ENCODE measurements around the gene AKAP13.
"Not testable (repeated sequence)": the region's sequence is repeated elsewhere in the genome, so short reads cannot be mapped to it uniquely, and the experiment has no call there.

Gene AKAP13

DNA sequence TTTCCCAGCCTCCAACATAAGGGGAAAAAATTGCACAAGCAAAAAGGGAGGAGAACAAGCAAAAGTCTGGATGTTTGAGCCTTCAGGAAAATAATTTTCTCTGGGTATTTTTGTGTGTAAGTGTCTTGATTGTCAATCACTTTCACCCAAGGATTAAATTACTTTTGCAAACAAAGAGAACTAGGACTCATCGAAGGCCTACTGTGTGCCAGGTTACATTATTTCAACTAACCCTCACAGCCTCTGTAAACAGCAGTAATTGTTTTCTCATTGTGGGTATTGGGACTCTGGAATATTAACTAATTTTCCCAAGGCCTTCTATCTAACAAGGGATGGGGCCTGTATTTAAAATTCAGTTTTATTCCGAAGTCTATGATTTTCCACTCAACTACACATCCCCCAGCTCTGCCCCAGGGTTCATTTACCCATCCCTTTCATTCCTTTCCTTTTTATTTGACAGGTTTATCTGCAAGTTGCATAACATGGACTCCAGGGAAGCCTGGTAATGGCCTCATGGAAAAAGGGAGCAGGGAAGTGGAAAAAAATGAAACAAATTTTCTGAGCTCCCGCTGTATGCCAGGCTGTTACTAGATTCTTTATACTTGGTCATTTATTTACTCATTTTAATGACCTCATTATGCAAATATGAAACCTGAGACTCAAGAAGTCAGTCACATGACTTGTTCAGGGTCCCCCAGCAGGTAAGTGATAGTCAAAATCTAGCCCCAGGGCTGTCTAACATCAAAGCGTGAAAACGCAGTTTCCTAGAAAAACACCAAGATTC is 32.9 kb upstream of the AKAP13 start:
- not testable (repeated sequence) for DNase-seq (ENCODE audit: low read depth in 2 of 2)

GRCh38 chr15:85348048-85348766 is 32.2 kb upstream of the AKAP13 start:
- DNase-seq (ENCODE audit: low read depth in 2 of 2), result not testable (repeated sequence)

GRCh38 chr15:85349062-85349461 is 31.3 kb upstream of the AKAP13 start:
- not testable (repeated sequence) for DNase-seq (ENCODE audit: low read depth in 2 of 2)

DNA sequence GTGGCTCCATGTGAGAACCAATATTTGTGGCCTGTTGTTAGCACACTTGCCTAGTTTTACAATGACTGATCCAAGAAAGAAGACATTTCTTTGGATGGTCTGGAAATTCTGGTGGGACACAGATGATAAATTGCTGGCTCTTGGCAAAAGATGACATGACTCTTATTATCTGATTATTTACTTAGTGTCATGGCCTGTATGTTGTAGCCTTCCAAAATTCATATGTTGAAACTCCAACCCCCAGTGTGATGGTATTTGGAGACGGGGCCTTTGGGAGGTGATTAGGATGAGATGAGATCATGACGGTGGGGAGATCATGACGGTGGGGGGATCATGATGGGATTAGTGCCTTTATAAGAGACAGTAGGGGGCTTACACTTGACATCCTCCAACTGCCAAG is 30.0 kb upstream of the AKAP13 start:
- DNase-seq (ENCODE audit: low read depth in 2 of 2), result no peak

DNA sequence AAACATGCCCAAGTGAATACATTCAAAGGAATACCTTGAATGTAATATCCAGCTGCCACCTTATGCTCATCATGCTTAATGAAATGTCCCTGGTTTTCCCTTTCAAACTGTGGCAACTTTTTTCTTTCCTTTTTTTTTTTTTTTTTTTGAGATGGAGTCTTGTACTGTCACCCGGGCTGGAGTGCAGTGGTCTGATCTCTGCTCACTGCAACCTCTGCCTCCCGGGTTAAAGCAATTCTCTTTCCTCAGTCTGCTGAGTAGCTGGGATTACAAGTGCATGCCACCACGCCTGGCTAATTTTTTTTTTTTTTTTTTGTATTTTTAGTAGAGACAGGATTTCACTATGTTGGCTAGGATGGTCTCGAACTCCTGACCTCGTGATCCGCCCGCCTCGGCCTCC is 28.9 kb upstream of the AKAP13 start:
- not testable (repeated sequence) for DNase-seq (ENCODE audit: low read depth in 2 of 2)

DNA sequence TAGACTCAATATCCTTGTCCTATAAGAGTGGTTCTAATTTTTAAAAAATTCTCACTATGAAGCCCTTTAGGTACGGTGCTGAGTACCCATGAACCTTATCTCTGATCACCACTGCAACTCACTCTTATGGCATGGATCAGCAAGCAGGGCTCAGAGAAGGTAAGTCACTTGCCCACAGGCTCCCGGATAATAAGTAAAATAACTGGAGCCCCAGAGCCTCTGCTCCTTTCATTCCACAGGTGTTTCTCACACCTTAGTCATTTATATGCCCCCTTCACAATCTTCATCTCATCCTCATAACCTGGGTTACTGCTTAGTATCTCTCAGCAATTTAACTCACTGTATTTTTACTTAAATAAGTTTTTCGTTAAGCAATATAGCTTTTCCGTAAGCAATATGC is 28.4 kb upstream of the AKAP13 start:
- DNase-seq (ENCODE audit: low read depth in 2 of 2), result no peak

DNA sequence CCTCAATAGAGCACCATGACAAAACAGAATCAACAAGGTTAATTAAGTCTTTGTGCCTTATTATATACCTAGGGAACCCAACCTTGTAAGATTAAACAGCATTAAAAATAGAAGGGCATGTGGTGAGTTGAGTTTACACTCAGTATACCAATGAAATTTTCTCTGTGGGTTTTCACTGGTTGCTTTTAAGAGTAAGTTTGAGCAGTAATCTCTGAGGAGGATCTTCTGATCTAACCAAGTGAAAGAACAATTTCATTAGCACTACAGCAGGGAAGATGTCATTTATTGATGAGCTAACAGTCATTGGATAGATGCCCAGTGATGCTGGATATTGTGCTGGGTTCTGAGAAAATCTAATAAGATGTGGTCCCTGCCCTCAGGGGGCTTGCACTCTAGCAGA is 26.9 kb upstream of the AKAP13 start:
- DNase-seq (ENCODE audit: low read depth in 2 of 2), result no peak

DNA sequence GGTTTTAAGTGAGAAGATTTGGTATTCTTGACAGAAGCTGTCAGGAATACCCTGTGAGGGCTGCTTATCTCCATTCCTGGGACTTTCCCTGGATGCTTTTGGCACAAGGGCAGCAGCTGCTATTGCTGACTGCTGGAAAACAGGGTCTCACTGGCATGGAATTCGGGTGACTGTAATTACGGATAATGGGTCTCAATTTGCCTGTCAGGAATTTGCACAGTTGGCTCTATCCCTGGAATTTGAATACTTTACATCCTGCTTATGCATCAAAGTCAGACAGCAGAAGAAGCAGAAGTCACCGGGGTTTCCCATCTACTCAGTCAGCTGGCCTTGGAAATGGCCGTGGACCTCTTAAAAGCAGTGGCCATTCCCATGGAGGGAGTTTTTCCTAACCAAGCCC is 25.9 kb upstream of the AKAP13 start:
- DNase-seq (ENCODE audit: low read depth in 2 of 2), result no peak

GRCh38 chr15:85354948-85355347 is 25.5 kb upstream of the AKAP13 start:
- no peak for DNase-seq (ENCODE audit: low read depth in 2 of 2)

- DNase-seq (ENCODE audit: low read depth in 2 of 2), result no peak
Measured at GRCh38 chr15:85356276-85356675, 24.1 kb upstream of the AKAP13 start.

DNA sequence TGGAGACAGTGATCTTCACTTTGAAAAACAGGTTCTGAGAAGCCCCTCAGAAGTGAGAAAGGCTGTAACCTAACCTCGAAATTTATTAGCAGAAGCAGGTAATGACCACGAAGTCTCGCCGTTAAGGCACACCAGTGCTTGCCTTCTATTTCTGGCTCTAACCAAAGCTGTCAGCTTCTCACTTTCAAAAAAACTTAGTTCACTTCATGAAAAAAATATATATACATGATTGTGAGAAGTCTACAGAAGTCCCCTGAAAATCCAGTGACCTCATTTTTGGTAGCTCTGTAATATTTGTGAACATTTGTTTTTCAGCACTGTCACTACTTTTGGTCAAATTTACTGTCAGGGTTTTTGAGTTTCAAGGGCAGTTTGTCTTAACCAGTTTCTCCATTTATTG is 19.1 kb upstream of the AKAP13 start:
- DNase-seq (ENCODE audit: low read depth in 2 of 2), result no peak

DNA sequence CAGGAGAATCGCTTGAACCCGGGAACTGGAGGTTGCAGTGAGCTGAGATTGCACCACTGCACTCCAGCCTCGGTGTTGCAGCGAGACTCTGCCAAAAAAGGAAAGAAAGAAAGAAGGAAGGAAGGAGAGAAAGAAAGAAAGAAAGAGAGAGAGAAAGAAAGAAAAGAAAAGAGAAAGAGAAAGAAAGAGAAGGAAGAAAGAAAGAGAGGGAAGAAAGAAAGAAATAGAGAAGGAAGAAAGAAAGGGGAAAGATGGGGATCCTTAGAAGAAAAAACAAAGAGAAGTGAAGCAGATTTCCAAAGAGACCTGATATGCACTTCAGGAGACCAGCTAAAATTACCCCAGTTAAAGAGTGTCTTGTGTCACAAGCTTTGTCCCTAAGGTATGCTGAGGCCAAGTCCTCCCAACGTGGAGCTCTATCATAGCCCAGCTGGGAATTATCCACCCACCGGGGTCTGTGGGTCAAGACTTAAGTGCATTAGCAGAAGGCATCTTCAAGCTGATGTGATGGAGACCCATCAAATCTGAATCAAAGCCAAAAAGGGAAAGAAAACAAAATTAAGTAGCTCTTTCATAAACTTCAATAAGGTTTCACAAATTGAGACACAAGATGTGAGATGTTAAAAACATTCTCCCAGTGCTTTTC is 17.8 kb upstream of the AKAP13 start:
- no peak for DNase-seq (ENCODE audit: low read depth in 2 of 2)

DNA sequence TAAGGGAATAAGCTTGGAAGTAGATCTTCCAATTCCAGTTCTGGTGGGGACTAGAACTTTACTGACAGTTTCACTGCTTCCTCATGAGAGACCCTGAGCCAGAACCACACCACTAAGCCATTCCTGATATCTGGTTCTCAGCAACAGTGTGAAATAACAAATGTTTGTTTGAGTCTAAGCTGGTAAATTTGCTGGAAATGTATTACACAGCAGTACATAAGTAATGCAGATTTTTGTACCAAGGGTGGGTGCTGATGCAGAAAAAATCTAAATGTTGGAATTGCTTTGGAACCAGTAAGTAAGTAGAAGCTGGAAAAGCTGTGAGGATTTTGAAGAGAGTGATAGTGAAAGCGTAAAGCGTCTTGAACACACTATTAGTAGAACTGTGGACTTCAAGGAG is 14.4 kb upstream of the AKAP13 start:
- DNase-seq (ENCODE audit: low read depth in 2 of 2), result no peak

GRCh38 chr15:85367741-85368140 is 12.7 kb upstream of the AKAP13 start:
- DNase-seq (ENCODE audit: low read depth in 2 of 2), result no peak

DNA sequence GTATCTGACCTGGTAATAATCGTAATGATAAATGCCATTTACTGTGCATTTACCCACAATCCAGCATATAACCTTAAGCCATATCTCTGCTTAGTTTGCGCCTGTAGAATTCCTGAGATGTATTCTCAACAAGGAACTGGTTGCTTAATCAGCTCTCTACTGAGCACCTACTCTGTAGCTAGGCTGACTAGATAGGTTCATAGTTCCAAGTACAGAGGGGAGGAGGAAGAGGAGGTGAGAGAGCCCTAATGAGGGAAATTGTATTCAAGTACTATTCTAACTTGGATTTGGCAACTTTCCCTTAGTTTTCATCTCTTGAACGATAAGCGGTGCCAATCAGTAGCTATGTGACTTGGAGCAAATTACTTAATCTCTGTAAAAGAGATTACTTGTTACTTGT is 5.6 kb upstream of the AKAP13 start:
- no peak for DNase-seq (ENCODE audit: low read depth in 2 of 2)

DNA sequence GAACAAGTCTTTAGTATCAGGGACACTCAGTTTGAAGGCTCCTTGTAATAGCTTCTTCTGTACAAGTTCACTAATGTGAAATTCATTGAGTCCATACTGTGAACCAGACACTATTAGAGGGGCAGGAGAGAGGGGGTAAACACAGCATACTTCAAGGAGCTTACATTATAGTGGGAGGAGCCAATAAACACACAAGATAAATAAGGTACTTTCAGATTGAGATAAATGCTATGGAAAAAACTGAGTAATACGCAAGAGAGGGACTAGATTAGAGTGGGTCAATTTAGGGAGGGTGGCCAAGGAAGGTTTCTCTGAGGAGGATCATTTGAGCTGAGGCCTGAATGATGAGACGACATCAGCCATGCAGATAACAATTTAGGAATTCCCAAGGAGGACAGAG is 3.1 kb upstream of the AKAP13 start:
- DNase-seq (ENCODE audit: low read depth in 2 of 2), result no peak

DNA sequence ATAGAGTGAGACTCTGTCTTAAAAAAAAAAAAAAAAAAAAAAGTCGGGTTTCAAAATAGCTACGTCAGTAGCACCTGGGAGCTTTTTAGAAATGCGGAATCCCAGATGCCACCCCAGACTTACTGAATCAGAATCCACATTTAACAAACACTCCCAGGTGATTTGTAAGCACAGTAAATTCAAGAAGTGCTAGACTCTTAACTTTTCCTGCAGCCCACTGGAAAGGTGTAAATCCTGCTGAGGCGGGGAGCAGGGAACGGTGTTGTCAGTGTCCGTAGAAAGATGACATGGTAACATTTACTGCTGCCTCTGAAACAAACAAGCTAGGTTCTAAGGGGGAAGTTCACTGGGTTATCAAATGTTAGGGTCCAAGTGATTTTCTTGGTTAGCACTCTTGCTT is 2.4 kb upstream of the AKAP13 start:
- no peak for DNase-seq (ENCODE audit: low read depth in 2 of 2)

DNA sequence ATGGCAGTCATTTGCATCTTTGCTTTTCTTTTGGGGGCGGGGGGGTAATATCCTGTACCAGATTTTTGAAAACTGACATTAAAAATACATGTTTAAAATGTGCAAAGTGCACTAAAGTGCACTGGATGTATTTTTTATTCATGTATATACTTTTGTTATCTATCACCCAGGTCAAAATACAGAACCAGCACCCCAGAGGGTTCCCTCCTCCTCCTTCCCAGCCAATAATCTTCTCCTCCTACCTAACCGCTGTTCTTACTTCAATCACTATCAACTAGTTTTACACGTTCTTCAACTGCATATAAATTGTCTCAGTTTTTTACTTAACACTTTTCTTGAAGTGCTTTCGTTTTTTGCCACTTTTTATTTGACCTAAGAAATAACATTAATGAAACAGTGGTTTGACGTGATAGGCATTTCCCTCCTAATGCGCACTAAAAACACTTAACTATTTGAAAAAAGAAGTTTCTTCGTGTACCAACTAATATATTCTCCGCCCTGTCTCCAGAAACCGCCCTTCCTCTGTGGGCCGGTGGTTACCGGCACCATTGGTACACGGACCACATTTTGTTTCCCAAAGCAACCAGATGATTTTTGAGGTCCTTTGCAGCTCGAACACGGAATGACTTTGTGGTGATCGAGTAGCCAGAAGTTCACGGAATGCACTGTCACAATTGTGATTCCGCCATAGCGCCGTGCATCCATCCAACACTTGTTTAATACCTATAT is 836 bp upstream of the AKAP13 start:
- DNase-seq (ENCODE audit: low read depth in 2 of 2), result peak; percentile 3 to 26

DNA sequence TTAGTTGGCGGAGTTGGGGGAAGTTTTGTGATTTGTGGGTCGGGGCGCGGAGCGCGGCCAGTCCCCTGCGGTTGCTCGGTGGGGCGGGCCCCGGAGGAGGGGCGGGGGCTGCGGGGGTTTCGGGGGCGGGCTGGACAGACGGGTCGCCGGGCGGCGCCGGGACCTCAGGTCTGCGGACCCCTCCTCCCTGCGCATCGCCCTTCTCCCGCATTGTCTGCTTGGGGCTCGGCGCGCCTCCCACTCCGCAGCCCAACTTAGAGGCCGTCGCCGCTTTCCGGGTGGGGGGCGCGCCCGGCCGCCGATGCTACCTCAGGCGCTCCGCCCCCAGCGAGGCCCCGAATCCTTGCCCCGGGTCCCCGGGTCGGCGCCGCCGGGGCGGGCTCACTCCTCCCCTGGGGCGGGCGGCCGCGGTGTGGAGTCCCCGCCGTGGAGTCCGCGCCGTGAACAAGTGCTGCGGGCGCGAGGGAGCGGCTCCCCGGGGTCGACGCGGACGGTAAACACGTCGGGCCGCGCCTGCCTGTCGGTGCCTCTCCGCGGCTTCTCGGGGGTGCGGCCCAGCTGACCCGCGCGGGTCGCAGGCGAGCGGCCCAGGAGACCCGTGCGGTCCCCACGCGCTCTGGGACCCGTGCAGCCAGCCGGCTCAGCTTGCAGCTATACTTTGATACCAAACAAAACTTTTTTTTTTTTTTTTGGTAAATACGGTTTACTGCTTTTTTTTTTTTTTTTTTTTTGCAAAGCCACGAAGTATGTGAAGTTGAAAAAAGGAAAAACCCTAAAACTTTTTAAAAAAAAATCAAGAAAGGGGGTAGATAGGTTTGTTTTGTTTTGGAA is 624 bp downstream of the AKAP13 start:
- peak in 1 of 2 donors; percentile 56 for DNase-seq (ENCODE audit: low read depth in 2 of 2)

DNA sequence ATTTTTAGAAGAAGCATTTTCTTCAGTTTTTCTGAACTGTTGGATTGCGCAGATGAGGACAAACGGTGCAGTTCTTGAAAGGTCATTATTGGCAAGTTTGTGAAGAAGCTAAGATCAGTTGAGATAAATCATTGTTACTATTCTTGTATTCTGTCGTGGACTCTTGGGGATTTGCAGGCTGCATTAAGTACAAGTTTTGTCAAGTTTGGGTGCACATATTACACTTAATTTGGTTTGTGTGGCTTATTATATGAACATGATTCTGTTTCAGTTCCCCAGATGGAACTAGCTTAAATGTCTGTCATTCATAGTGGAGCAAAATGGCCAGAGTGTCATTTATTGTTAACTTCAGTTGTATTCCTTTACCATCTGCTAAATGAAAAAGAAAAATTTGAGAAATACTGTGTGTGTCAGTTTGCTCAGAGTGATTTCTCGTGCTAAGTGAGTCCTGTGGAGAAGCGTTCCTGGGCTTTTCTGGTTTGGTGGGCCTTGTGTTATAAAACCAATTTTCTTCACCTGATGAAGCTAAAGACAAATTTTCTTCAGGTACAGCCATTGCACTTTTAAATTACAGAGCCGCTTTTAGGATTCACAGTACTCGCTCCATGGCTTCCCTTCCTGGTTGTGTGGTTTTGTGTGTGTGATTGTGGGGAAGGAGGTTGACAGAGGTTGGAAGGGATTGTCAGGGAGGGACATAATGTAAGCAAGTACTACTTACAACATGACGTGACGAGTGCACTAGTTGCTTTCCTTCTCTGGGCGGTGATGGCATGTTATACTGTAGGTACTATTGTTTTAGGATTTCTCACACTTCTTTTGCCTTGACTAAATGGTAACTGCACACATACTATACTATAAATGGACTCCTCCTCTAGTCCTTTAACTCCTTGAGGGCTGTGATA is 1.7 kb downstream of the AKAP13 start:
- no peak for DNase-seq (ENCODE audit: low read depth in 2 of 2)
